H9 (cell line): ENCODE data around the gene CDH26. TPM values are rescaled to one million over a fixed set of nuclear protein-coding genes. Genes with fewer than 3 reads are reported as not detected.

Experiments
- DNase-seq: peaks from one replicate; pipeline ENCODE4 v3.0.0-alpha.2; 2017
- H2AFZ ChIP-seq: one replicate; pipeline ENCODE4 v1.6.1; 2013; ENCODE audit warnings: mild to moderate bottlenecking, low read length, control low read depth, moderate library complexity
- H2AK5ac ChIP-seq: 2 replicates; pipeline ENCODE4 v1.6.1; 2013; ENCODE audit warnings: low read length, control low read depth, mixed read lengths; ENCODE audit not compliant: insufficient read length
- H2BK120ac ChIP-seq: one replicate; pipeline ENCODE4 v1.6.1; 2013; ENCODE audit warnings: low read depth, mild to moderate bottlenecking, low read length, control low read depth, inconsistent platforms; ENCODE audit not compliant: poor library complexity, severe bottlenecking
- H2BK12ac ChIP-seq: 2 replicates; pipeline ENCODE4 v1.6.1; 2013; ENCODE audit warnings: low read length, control low read depth, mixed read lengths, low read depth; ENCODE audit not compliant: insufficient read length
- H2BK15ac ChIP-seq: 2 replicates; pipeline ENCODE4 v1.6.1; 2013; ENCODE audit warnings: low read depth, low read length, control low read depth
- H2BK20ac ChIP-seq: one replicate; pipeline ENCODE4 v1.6.1; 2013; ENCODE audit warnings: low read depth, mild to moderate bottlenecking, low read length, control low read depth, inconsistent platforms; ENCODE audit not compliant: poor library complexity, severe bottlenecking
- H2BK5ac ChIP-seq: 2 replicates; pipeline ENCODE4 v1.6.1; 2013; ENCODE audit warnings: low read length, control low read depth, mixed read lengths; ENCODE audit not compliant: insufficient read length
- H3K14ac ChIP-seq: 2 replicates; pipeline ENCODE4 v1.6.1; 2013; ENCODE audit warnings: low read length, control low read depth; ENCODE audit not compliant: insufficient read depth
- H3K18ac ChIP-seq: 2 replicates; pipeline ENCODE4 v1.6.1; 2013; ENCODE audit warnings: low read depth, mild to moderate bottlenecking, mixed read lengths, low read length, control low read depth; ENCODE audit not compliant: insufficient read length
- H3K23ac ChIP-seq: 2 replicates; pipeline ENCODE4 v1.6.1; 2013; ENCODE audit warnings: low read length, control low read depth, mixed read lengths, low read depth; ENCODE audit not compliant: insufficient read length
- H3K23me2 ChIP-seq: 2 replicates; pipeline ENCODE4 v1.6.1; 2013; ENCODE audit warnings: low read depth, mild to moderate bottlenecking, mixed read lengths, low read length, control low read depth; ENCODE audit not compliant: insufficient read length, poor library complexity, severe bottlenecking
- H3K27ac ChIP-seq: 2 replicates; pipeline ENCODE4 v1.5.1; 2013; ENCODE audit warnings: low read length, control low read depth, mixed read lengths, low read depth; ENCODE audit not compliant: insufficient read length
- H3K27me3 ChIP-seq: 2 replicates; pipeline ENCODE4 v1.6.1; 2013; ENCODE audit warnings: low read length, control low read depth, inconsistent platforms; ENCODE audit not compliant: insufficient read depth
- H3K4ac ChIP-seq: 2 replicates; pipeline ENCODE4 v1.6.1; 2013; ENCODE audit warnings: low read depth, mild to moderate bottlenecking, control low read depth, inconsistent platforms, low read length, moderate library complexity
- H3K4me1 ChIP-seq: 2 replicates; pipeline ENCODE4 v1.6.1; 2013; ENCODE audit warnings: low read length, control low read depth, inconsistent platforms; ENCODE audit not compliant: insufficient read depth
- H3K4me2 ChIP-seq: 2 replicates; pipeline ENCODE4 v1.6.1; 2013; ENCODE audit warnings: low read length, control low read depth, mixed read lengths; ENCODE audit not compliant: insufficient read length, insufficient read depth
- H3K56ac ChIP-seq: 2 replicates; pipeline ENCODE4 v1.6.1; 2013; ENCODE audit warnings: low read depth, mild to moderate bottlenecking, mixed read lengths, low read length, control low read depth; ENCODE audit not compliant: insufficient read length
- H3K79me1 ChIP-seq: 2 replicates; pipeline ENCODE4 v1.6.1; 2013; ENCODE audit warnings: low read depth, mild to moderate bottlenecking, moderate library complexity, low read length, control low read depth, inconsistent platforms; ENCODE audit not compliant: insufficient read depth, poor library complexity, severe bottlenecking
- H3K79me2 ChIP-seq: 2 replicates; pipeline ENCODE4 v1.6.1; 2013; ENCODE audit warnings: low read length, control low read depth, inconsistent platforms; ENCODE audit not compliant: insufficient read depth
- H3K9ac ChIP-seq: 2 replicates; pipeline ENCODE4 v1.6.1; 2013; ENCODE audit warnings: low read length, control low read depth, mixed read lengths; ENCODE audit not compliant: insufficient read length; ENCODE audit errors: extremely low read depth
- H3K9me3 ChIP-seq: one replicate; pipeline ENCODE4 v1.6.1; 2013; ENCODE audit warnings: low read depth, low read length, inconsistent platforms; ENCODE audit not compliant: control insufficient read depth
- H3T11ph ChIP-seq: one replicate; pipeline ENCODE4 v1.6.1; 2013; ENCODE audit warnings: mild to moderate bottlenecking, low read length, control low read depth, inconsistent platforms
- H4K20me1 ChIP-seq: one replicate; pipeline ENCODE4 v1.6.1; 2013; ENCODE audit not compliant: control insufficient read depth, insufficient read length, insufficient read depth
- H4K5ac ChIP-seq: 2 replicates; pipeline ENCODE4 v1.6.1; 2013; ENCODE audit warnings: low read depth, mild to moderate bottlenecking, mixed read lengths, low read length, control low read depth; ENCODE audit not compliant: insufficient read length
- H4K8ac ChIP-seq: replicated peaks from 2 replicates; pipeline ENCODE4 v1.6.1; 2013; ENCODE audit warnings: low read length, control low read depth, mixed read lengths, low read depth; ENCODE audit not compliant: insufficient read length
- H4K91ac ChIP-seq: 2 replicates; pipeline ENCODE4 v1.6.1; 2013; ENCODE audit warnings: low read depth, mild to moderate bottlenecking, moderate library complexity, mixed read lengths, low read length, control low read depth; ENCODE audit not compliant: insufficient read length
- H3K27ac Mint-ChIP-seq, 3 experiments: 2 replicates in 2 of 3; 3 replicates in 1 of 3; pipeline ENCODE4 v1.8.0; 2020 to 2021; ENCODE audit warnings: mixed read lengths in 3 of 3, mild to moderate bottlenecking in 1 of 3, moderate library complexity in 1 of 3
- H3K27me3 Mint-ChIP-seq: 2 replicates; pipeline ENCODE4 v1.8.0; 2021; ENCODE audit warnings: low read depth, mild to moderate bottlenecking, moderate library complexity, mixed read lengths
- H3K36me3 Mint-ChIP-seq, 3 experiments: 2 replicates in 2 of 3; 3 replicates in 1 of 3; pipeline ENCODE4 v1.8.0; 2020 to 2021; ENCODE audit warnings: low read depth in 3 of 3, mixed read lengths in 3 of 3; ENCODE audit not compliant: insufficient read depth in 1 of 3
- H3K4me1 Mint-ChIP-seq, 2 experiments: 2 replicates each; pipeline ENCODE4 v1.8.0; 2020; ENCODE audit warnings: mixed read lengths in 2 of 2
- H3K4me3 Mint-ChIP-seq, 2 experiments: 2 replicates in 1 of 2; 3 replicates in 1 of 2; pipeline ENCODE4 v1.8.0; 2020 to 2021; ENCODE audit warnings: mild to moderate bottlenecking in 2 of 2, mixed read lengths in 2 of 2, moderate library complexity in 1 of 2
- H3K9me3 Mint-ChIP-seq, 2 experiments: 2 replicates in 1 of 2; 3 replicates in 1 of 2; pipeline ENCODE4 v1.8.0; 2020; ENCODE audit warnings: mild to moderate bottlenecking in 2 of 2, mixed read lengths in 2 of 2, moderate library complexity in 1 of 2
- CTCF ChIP-seq: fragments of 200-600 bp; sonication (generic); conservative IDR thresholded peaks from 3 replicates; pipeline ENCODE4 v1.8.0; 2021; ENCODE audit warnings: antibody characterized with exemption, mild to moderate bottlenecking
- WGBS: extraction: QIAGEN DNeasy Blood & Tissue Kit; methylation state at CpG from one replicate; pipeline ENCODE4 v1.1.7; 2013; ENCODE audit warnings: missing lambda C conversion rate, low lambda C conversion rate, mixed read lengths; ENCODE audit not compliant: insufficient read length; ENCODE audit errors: extremely low coverage; 5-methylcytosine and 5-hydroxymethylcytosine counted together
- total RNA-seq: library from RNA; stranded (reverse); gene quantifications from 2 replicates; pipeline ENCODE4 v1.2.1, GENCODE V29; 2021

The CDH26 gene
- total RNA-seq, 1 experiment from 2014 or later, result 0.79 TPM

GRCh38 chr20:59911041-59911440, 47.2 kb upstream of the CDH26 start:
- Mint-ChIP-seq H3K36me3 (no peaks in the 10 kb centered on the region), H3K4me3 (no peak overlapping the region)
- H2BK12ac ChIP-seq, result no peak overlapping the region

More at GRCh38 chr20:59911041-59911440, 47.2 kb upstream of the CDH26 start:
- Histone ChIP-seq H4K20me1 (no peaks in the 10 kb centered on the region), H3K27me3 (no peaks in the 10 kb centered on the region), H3K4me2 (no peak overlapping the region), H4K8ac (no peak overlapping the region), H2BK20ac (no peak overlapping the region), H2AFZ (no peak overlapping the region), H2AK5ac (no peak overlapping the region), H4K91ac (no peak overlapping the region), H2BK15ac (no peak overlapping the region), H3K9ac (no peak overlapping the region), H3T11ph (no peak overlapping the region), H3K56ac (no peak overlapping the region), H2BK120ac (no peak overlapping the region), H3K23me2 (no peaks in the 10 kb centered on the region), H3K79me2 (no peaks in the 10 kb centered on the region), H3K4me1 (no peaks in the 10 kb centered on the region), H3K14ac (no peak overlapping the region), H2BK5ac (no peak overlapping the region), H3K23ac (no peak overlapping the region), H3K18ac (no peak overlapping the region), H4K5ac (no peak overlapping the region), H3K79me1 (no peaks in the 10 kb centered on the region), H3K9me3 (no peaks in the 10 kb centered on the region), H3K27ac (no peak overlapping the region), H3K4ac (no peak overlapping the region)
- no peak for DNase-seq
- H3K27me3 Mint-ChIP-seq, result peaks cover 6% of the 10 kb centered on the region
- WGBS, result no CpG with 5 or more reads among the region's 2 CpGs
- no peaks in the 10 kb centered on the region for H3K4me1 Mint-ChIP-seq
- H3K27ac Mint-ChIP-seq, result no peak overlapping the region
- TF ChIP-seq CTCF, result no peak
- H3K9me3 Mint-ChIP-seq, result peaks cover 0 to 3% of the 10 kb centered on the region in 2 experiments; a peak in 2 of 5 replicates
